Measurements from ENCODE around the gene TSPAN9.

DNA sequence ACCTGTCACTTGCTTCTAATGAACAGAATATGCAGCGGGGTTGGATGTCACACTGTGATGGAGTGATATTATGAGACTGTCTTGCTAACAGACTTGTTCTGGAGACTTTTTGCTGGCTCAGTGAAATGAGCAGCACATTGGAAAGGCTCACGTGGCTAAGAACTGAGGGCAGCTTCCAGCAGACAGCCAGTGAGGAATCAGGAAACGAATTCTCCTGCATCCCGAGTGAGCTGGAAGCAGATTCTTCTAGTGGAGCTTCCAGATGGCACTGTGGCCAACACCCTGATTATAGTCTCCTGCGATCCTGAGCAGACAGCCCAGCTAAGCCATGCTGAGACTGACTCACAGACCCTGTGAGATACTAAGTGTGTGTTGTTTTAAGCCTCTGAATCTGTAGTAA lies 16.1 kb upstream of the TSPAN9 start:
- TF ChIP-seq, protein P1, sequence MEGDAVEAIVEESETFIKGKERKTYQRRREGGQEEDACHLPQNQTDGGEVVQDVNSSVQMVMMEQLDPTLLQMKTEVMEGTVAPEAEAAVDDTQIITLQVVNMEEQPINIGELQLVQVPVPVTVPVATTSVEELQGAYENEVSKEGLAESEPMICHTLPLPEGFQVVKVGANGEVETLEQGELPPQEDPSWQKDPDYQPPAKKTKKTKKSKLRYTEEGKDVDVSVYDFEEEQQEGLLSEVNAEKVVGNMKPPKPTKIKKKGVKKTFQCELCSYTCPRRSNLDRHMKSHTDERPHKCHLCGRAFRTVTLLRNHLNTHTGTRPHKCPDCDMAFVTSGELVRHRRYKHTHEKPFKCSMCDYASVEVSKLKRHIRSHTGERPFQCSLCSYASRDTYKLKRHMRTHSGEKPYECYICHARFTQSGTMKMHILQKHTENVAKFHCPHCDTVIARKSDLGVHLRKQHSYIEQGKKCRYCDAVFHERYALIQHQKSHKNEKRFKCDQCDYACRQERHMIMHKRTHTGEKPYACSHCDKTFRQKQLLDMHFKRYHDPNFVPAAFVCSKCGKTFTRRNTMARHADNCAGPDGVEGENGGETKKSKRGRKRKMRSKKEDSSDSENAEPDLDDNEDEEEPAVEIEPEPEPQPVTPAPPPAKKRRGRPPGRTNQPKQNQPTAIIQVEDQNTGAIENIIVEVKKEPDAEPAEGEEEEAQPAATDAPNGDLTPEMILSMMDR (optimal IDR thresholded peaks at IDR 0.05 in 1 of 3, IDR thresholded peaks at IDR 0.05 in 1 of 3, conservative IDR thresholded peaks at IDR 0.05 in 1 of 3; ENCODE audit: extremely low read depth in 1 of 3, insufficient read depth in 2 of 3, low read length in 3 of 3), result no peak
- TF ChIP-seq EZH2 (IDR thresholded peaks at IDR 0.05; ENCODE audit: low read length), result no peak
